GM18499 (cell line): Measurements from ENCODE around the gene ATP10B.

Source experiments
- ATAC-seq: cut with Tn5 transposase; IDR thresholded peaks from one replicate; pipeline ENCODE4 v1.9.1; 2021; ENCODE audit warnings: moderate number of reproducible peaks; ENCODE audit not compliant: insufficient read depth, unreplicated experiment

The ATP10B gene

GRCh38 chr5:160573318-160573717, 278.7 kb downstream of the ATP10B start:
- no peak for ATAC-seq

- ATAC-seq = no peak
These were observed 284.8 kb downstream of the ATP10B start for GRCh38 chr5:160567031-160567705.

- no peak for ATAC-seq
These were observed 286.6 kb downstream of the ATP10B start for GRCh38 chr5:160565376-160565775.

- no peak for ATAC-seq
These were observed 295.2 kb downstream of the ATP10B start for GRCh38 chr5:160556846-160557245.

- ATAC-seq = no peak
These were observed 295.9 kb downstream of the ATP10B start for GRCh38 chr5:160555971-160556631.

- no peak for ATAC-seq
These were observed 296.4 kb downstream of the ATP10B start for GRCh38 chr5:160555581-160555970.

- ATAC-seq = no peak
These were observed 301.9 kb downstream of the ATP10B start for GRCh38 chr5:160550075-160550474.

- ATAC-seq = no peak
These were observed 302.9 kb downstream of the ATP10B start for GRCh38 chr5:160548949-160549645.

- no peak for ATAC-seq
These were observed 304.1 kb downstream of the ATP10B start for GRCh38 chr5:160547872-160548271.

GRCh38 chr5:160547061-160547460, 304.9 kb downstream of the ATP10B start:
- no peak for ATAC-seq

- no peak for ATAC-seq
These were observed 306.2 kb downstream of the ATP10B start for GRCh38 chr5:160545832-160546231.

GRCh38 chr5:160543395-160543794, 308.6 kb downstream of the ATP10B start:
- no peak for ATAC-seq

- no peak for ATAC-seq
These were observed 309.2 kb downstream of the ATP10B start for GRCh38 chr5:160542840-160543239.

GRCh38 chr5:160542281-160542680, 309.7 kb downstream of the ATP10B start:
- ATAC-seq = no peak

GRCh38 chr5:160539431-160539830, 312.6 kb downstream of the ATP10B start:
- peak; percentile 47 for ATAC-seq

- ATAC-seq = no peak
These were observed 314.1 kb downstream of the ATP10B start for GRCh38 chr5:160537940-160538339.

GRCh38 chr5:160537116-160537515, 314.9 kb downstream of the ATP10B start:
- no peak for ATAC-seq

GRCh38 chr5:160534914-160535313, 317.1 kb downstream of the ATP10B start:
- ATAC-seq = no peak

GRCh38 chr5:160534125-160534524, 317.9 kb downstream of the ATP10B start:
- ATAC-seq = no peak

- ATAC-seq = no peak
These were observed 326.3 kb downstream of the ATP10B start for GRCh38 chr5:160525471-160526261.

GRCh38 chr5:160524827-160525226, 327.2 kb downstream of the ATP10B start:
- ATAC-seq = no peak
